Liver (tissue), 9 donors: ENCODE data around the gene ANKRD33B. TPM values are rescaled to one million over a fixed set of nuclear protein-coding genes. Genes with fewer than 3 reads are reported as not detected.

Experiments
- DNase-seq: peaks from one replicate; pipeline ENCODE4 v3.0.0-alpha.2; 2017; ENCODE audit warnings: low spot score
- H3K27ac ChIP-seq, 2 donors: one replicate each; pipeline ENCODE4 v1.7.0; 2013; ENCODE audit warnings: inconsistent platforms in 2 of 2, low read length in 2 of 2, control low read depth in 1 of 2, low read depth in 1 of 2, mild to moderate bottlenecking in 1 of 2
- H3K27me3 ChIP-seq, 4 donors: one replicate each; pipeline versions ENCODE4 v1.6.1 to v1.7.0; 2013; ENCODE audit warnings: low read length in 3 of 4, inconsistent platforms in 1 of 4, mild to moderate bottlenecking in 1 of 4, moderate library complexity in 1 of 4; ENCODE audit not compliant: control insufficient read depth in 4 of 4, insufficient read depth in 4 of 4
- H3K36me3 ChIP-seq, 4 donors: one replicate each; pipeline versions ENCODE4 v1.6.1 to v1.7.0; 2013; ENCODE audit warnings: low read length in 3 of 4, mild to moderate bottlenecking in 3 of 4, low read depth in 1 of 4, moderate library complexity in 1 of 4; ENCODE audit not compliant: control insufficient read depth in 4 of 4, insufficient read depth in 3 of 4
- H3K4me1 ChIP-seq, 4 donors: one replicate each; pipeline versions ENCODE4 v1.6.1 to v1.7.0; 2013; ENCODE audit warnings: low read length in 3 of 4, mild to moderate bottlenecking in 3 of 4, moderate library complexity in 1 of 4; ENCODE audit not compliant: control insufficient read depth in 4 of 4, insufficient read depth in 4 of 4
- H3K4me3 ChIP-seq, 3 donors: one replicate each; pipeline versions ENCODE4 v1.6.1 to v1.7.0; 2013; ENCODE audit warnings: low read length in 3 of 3, control low read depth in 1 of 3, low read depth in 1 of 3, mild to moderate bottlenecking in 1 of 3
- H3K9ac ChIP-seq, 2 donors: one replicate each; pipeline ENCODE4 v1.7.0; 2013; ENCODE audit warnings: low read length in 2 of 2, mild to moderate bottlenecking in 2 of 2, moderate library complexity in 2 of 2, control low read depth in 1 of 2, low read depth in 1 of 2
- H3K9me3 ChIP-seq, 4 donors: one replicate each; pipeline versions ENCODE4 v1.6.1 to v1.7.0; 2013; ENCODE audit warnings: low read length in 3 of 4; ENCODE audit not compliant: control insufficient read depth in 4 of 4
- FOXA1 ChIP-seq: IDR thresholded peaks from 2 replicates; pipeline ENCODE4 v1.6.1; 2016; ENCODE audit warnings: antibody characterized with exemption
- FOXA2 ChIP-seq: IDR thresholded peaks from 2 replicates; pipeline ENCODE4 v1.6.1; 2016; ENCODE audit warnings: antibody characterized with exemption
- GABPA ChIP-seq, 2 donors: IDR thresholded peaks in 1 of 2; conservative IDR thresholded peaks in 1 of 2; 2 replicates each; pipeline ENCODE4 v1.6.1; 2016; ENCODE audit warnings: antibody characterized with exemption in 2 of 2, mild to moderate bottlenecking in 1 of 2, moderate library complexity in 1 of 2
- HNF4A ChIP-seq, 2 donors: conservative IDR thresholded peaks; 2 replicates each; pipeline ENCODE4 v1.6.1; 2016; ENCODE audit warnings: antibody characterized with exemption in 2 of 2, mild to moderate bottlenecking in 2 of 2
- HNF4G ChIP-seq: IDR thresholded peaks from 2 replicates; pipeline ENCODE4 v1.6.1; 2016; ENCODE audit warnings: antibody characterized with exemption
- JUND ChIP-seq, 2 donors: IDR thresholded peaks; 2 replicates each; pipeline ENCODE4 v1.6.1; 2016; ENCODE audit warnings: antibody characterized with exemption in 2 of 2
- RAD21 ChIP-seq, 2 donors: IDR thresholded peaks; 2 replicates each; pipeline ENCODE4 v1.6.1; 2016; ENCODE audit warnings: antibody characterized with exemption in 2 of 2, mild to moderate bottlenecking in 2 of 2
- RXRA ChIP-seq, 2 donors: IDR thresholded peaks; 2 replicates each; pipeline ENCODE4 v1.6.1; 2017 to 2018; ENCODE audit warnings: antibody characterized with exemption in 2 of 2, mild to moderate bottlenecking in 1 of 2
- SP1 ChIP-seq: IDR thresholded peaks from 2 replicates; pipeline ENCODE4 v1.6.1; 2018; ENCODE audit warnings: antibody characterized with exemption, mild to moderate bottlenecking
- TAF1 ChIP-seq: conservative IDR thresholded peaks from 2 replicates; pipeline ENCODE4 v1.6.1; 2016; ENCODE audit warnings: antibody characterized with exemption, mild to moderate bottlenecking
- YY1 ChIP-seq: IDR thresholded peaks from 2 replicates; pipeline ENCODE4 v1.6.1; 2016; ENCODE audit warnings: antibody characterized with exemption, mild to moderate bottlenecking
- WGBS: extraction: QIAGEN DNeasy Blood & Tissue Kit; methylation state at CpG from one replicate; pipeline ENCODE4 v1.1.7; 2013; 5-methylcytosine and 5-hydroxymethylcytosine counted together
- polyA plus RNA-seq, 2 donors: library from polyadenylated mRNA; stranded (reverse) in 1 of 2; unstranded in 1 of 2; fragments of 200-250 nt in 1 of 2; fragments of >200 nt in 1 of 2; fragmentation: Nextera tagmentation in 1 of 2; extraction: Ambion mirVana in 1 of 2; gene quantifications; one replicate each; pipeline versions ENCODE4 v1.2.1 to v1.2.3, GENCODE V29; 2013 to 2015
- total RNA-seq, 2 donors: library from RNA; depleted of rRNA; stranded (reverse); fragments of >200 nt; gene quantifications; one replicate each; pipeline ENCODE4 v1.2.3, GENCODE V29; 2014
- TF ChIP-seq, protein P1 (sequence below): IDR thresholded peaks from 2 replicates; pipeline ENCODE4 v1.6.1; 2016; ENCODE audit warnings: antibody characterized with exemption, mild to moderate bottlenecking
- TF ChIP-seq, protein P2 (sequence below): IDR thresholded peaks from 2 replicates; pipeline ENCODE4 v1.6.1; 2016; ENCODE audit warnings: antibody characterized with exemption
- TF ChIP-seq, protein P3 (sequence below): fragments of 150-350 bp; IDR thresholded peaks from 2 replicates; pipeline ENCODE4 v1.5.1; 2017; ENCODE audit warnings: improper control_type of control experiment, low read depth, low read length; ENCODE audit not compliant: missing input control
- TF ChIP-seq, protein P4 (sequence below): IDR thresholded peaks from 2 replicates; pipeline ENCODE4 v1.6.1; 2016; ENCODE audit warnings: antibody characterized with exemption
- TF ChIP-seq, protein P5 (sequence below): IDR thresholded peaks from 2 replicates; pipeline ENCODE4 v1.6.1; 2016; ENCODE audit warnings: antibody characterized with exemption
- donor health status: healthy.
- donor health status: healthy.
- donor health status: healthy.
- donor health status: healthy.
- donor health status: healthy.

ANKRD33B gene
- total and polyA plus RNA-seq, 4 donors, result 0.09 to 1.9 (median 0.25) TPM; not detected in 1

DNA sequence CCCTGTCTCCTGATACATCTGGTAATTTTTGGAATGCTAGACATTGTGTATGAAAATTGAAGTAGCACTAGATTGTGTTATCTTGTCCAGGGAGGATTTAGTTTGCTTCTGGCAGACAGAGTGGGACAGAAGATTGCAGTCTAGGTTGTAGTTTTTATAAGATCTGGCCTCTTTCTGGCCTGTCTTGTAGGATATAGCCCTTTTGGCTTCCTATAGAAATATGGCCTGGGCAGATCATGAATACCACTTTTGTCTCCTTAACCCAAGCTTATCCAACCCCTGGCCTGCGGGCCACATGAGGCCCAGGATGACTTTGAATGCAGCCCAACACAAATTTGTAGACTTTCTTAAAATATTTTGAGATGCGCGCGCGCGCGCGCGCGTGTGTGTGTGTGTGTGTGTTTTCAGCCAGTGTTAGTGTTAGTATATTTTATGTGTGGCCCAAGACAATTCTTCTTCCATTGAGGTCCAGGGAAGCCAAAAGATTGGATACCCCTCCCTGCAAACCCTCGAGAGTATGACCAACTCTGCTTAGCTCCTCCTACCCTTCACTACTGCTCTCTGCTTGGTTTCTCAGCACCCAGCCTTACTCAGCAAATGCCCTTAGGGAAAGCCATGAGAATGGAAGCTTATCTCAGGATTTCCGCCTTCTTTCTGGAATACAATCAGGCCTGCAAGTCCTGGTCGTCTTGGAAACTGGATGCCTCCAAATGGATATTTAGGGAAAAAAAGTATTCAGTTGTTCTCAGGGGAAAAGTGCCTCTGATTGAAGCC, 26.5 kb downstream of the ANKRD33B start:
- WGBS, result 81% methylated on average over 13 of the region's 13 CpGs
- H3K4me1 ChIP-seq, result peaks cover 0 to 1% (median 0%) of the 10 kb centered on the region in 4 donors
- no peaks in the 10 kb centered on the region for H3K27me3 ChIP-seq
- no peaks in the 10 kb centered on the region for H3K9me3 ChIP-seq
- TF ChIP-seq GABPA (IDR thresholded peaks at IDR 0.05 in 1 of 2, conservative IDR thresholded peaks at IDR 0.05 in 1 of 2) (no peak), TAF1 (no peak), FOXA1 (no peak), RAD21 (IDR thresholded peaks at IDR 0.05) (no peak), YY1 (no peak), JUND (IDR thresholded peaks at IDR 0.05) (no peak), SP1 (no peak), FOXA2 (no peak), HNF4G (no peak), RXRA (IDR thresholded peaks at IDR 0.05) (no peak), HNF4A (conservative IDR thresholded peaks at IDR 0.05) (no peak)
- TF ChIP-seq, protein P1, sequence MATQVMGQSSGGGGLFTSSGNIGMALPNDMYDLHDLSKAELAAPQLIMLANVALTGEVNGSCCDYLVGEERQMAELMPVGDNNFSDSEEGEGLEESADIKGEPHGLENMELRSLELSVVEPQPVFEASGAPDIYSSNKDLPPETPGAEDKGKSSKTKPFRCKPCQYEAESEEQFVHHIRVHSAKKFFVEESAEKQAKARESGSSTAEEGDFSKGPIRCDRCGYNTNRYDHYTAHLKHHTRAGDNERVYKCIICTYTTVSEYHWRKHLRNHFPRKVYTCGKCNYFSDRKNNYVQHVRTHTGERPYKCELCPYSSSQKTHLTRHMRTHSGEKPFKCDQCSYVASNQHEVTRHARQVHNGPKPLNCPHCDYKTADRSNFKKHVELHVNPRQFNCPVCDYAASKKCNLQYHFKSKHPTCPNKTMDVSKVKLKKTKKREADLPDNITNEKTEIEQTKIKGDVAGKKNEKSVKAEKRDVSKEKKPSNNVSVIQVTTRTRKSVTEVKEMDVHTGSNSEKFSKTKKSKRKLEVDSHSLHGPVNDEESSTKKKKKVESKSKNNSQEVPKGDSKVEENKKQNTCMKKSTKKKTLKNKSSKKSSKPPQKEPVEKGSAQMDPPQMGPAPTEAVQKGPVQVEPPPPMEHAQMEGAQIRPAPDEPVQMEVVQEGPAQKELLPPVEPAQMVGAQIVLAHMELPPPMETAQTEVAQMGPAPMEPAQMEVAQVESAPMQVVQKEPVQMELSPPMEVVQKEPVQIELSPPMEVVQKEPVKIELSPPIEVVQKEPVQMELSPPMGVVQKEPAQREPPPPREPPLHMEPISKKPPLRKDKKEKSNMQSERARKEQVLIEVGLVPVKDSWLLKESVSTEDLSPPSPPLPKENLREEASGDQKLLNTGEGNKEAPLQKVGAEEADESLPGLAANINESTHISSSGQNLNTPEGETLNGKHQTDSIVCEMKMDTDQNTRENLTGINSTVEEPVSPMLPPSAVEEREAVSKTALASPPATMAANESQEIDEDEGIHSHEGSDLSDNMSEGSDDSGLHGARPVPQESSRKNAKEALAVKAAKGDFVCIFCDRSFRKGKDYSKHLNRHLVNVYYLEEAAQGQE, result no peak
- TF ChIP-seq, protein P2, sequence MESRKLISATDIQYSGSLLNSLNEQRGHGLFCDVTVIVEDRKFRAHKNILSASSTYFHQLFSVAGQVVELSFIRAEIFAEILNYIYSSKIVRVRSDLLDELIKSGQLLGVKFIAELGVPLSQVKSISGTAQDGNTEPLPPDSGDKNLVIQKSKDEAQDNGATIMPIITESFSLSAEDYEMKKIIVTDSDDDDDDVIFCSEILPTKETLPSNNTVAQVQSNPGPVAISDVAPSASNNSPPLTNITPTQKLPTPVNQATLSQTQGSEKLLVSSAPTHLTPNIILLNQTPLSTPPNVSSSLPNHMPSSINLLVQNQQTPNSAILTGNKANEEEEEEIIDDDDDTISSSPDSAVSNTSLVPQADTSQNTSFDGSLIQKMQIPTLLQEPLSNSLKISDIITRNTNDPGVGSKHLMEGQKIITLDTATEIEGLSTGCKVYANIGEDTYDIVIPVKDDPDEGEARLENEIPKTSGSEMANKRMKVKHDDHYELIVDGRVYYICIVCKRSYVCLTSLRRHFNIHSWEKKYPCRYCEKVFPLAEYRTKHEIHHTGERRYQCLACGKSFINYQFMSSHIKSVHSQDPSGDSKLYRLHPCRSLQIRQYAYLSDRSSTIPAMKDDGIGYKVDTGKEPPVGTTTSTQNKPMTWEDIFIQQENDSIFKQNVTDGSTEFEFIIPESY, result no peak
- TF ChIP-seq, protein P3, sequence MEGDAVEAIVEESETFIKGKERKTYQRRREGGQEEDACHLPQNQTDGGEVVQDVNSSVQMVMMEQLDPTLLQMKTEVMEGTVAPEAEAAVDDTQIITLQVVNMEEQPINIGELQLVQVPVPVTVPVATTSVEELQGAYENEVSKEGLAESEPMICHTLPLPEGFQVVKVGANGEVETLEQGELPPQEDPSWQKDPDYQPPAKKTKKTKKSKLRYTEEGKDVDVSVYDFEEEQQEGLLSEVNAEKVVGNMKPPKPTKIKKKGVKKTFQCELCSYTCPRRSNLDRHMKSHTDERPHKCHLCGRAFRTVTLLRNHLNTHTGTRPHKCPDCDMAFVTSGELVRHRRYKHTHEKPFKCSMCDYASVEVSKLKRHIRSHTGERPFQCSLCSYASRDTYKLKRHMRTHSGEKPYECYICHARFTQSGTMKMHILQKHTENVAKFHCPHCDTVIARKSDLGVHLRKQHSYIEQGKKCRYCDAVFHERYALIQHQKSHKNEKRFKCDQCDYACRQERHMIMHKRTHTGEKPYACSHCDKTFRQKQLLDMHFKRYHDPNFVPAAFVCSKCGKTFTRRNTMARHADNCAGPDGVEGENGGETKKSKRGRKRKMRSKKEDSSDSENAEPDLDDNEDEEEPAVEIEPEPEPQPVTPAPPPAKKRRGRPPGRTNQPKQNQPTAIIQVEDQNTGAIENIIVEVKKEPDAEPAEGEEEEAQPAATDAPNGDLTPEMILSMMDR, result no peak
- TF ChIP-seq, protein P4, sequence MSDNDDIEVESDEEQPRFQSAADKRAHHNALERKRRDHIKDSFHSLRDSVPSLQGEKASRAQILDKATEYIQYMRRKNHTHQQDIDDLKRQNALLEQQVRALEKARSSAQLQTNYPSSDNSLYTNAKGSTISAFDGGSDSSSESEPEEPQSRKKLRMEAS, result no peak
- TF ChIP-seq, protein P5, sequence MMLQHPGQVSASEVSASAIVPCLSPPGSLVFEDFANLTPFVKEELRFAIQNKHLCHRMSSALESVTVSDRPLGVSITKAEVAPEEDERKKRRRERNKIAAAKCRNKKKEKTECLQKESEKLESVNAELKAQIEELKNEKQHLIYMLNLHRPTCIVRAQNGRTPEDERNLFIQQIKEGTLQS, result no peak
- H3K4me3 ChIP-seq, result no peak overlapping the region
- H3K9ac ChIP-seq, result no peak overlapping the region
- no peaks in the 10 kb centered on the region for H3K36me3 ChIP-seq
- no peak for DNase-seq
- H3K27ac ChIP-seq, result no peak overlapping the region
